ENCODE measurements around the gene TTL.
"Not testable (repeated sequence)": the region's sequence is repeated elsewhere in the genome, so short reads cannot be mapped to it uniquely, and the experiment has no call there.

Gene TTL

GRCh38 chr2:112481528-112482233 is at the start of gene TTL:
Gene TTL, plus strand, starts transcription at chr2:112482156. Its CDS starts 189 bp downstream, at chr2:112482345.
- in situ Hi-C loops (cut with MboI; ENCODE audit: low sequenced_read_pairs) = no loop called here

DNA sequence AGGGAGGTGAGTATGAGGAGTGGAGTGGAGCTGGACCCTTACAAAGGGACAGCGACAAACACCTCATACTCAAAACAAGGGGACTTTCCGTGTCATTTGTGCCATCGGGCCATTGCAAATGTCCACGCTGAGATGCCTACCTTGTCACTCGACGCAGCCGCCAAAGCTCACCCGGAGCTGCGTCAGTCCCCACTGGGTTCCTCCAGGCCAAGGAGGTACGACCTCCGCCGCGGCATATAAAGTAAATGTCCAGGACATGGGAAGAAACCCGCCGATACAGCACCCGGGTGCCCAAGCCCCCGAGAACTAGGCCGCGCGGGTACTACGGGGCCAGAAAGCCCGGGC is 49.6 kb upstream of the TTL start:
- in situ Hi-C loops (cut with MboI; ENCODE audit: low sequenced_read_pairs) = not testable (repeated sequence)

- in situ Hi-C loops (cut with MboI; ENCODE audit: low sequenced_read_pairs) = not testable (repeated sequence)
Observed at GRCh38 chr2:112432735-112433479, 49.0 kb upstream of the TTL start.

DNA sequence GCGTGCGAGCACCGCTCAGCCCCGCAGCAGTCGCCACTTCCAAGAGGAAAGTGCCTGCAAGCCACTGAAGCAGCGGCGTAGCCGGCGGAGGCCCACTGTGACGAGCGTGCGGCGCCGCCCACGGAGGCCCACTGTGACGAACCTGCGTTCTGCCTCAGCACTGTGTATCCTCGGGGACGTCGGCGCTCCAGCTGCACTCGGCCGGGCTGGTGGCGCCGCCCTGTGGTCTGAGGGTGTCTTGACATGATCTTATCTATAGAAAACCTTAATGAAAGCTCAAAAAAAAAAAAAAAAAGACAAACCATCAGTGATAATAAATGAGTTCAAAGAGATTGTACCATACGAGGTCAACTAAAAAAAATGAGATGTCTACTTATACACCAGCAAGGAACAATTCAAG is 48.5 kb upstream of the TTL start, which contains the start of gene RGPD8:
Gene RGPD8 (minus strand): TSS at position 166 of the 400 bp plus-strand sequence. CDS start 192 bp downstream, outside the sequence.
- in situ Hi-C loops (cut with MboI; ENCODE audit: low sequenced_read_pairs) = not testable (repeated sequence)

GRCh38 chr2:112433932-112434730 is 47.8 kb upstream of the TTL start:
- in situ Hi-C loops (cut with MboI; ENCODE audit: low sequenced_read_pairs) = no loop called here

DNA sequence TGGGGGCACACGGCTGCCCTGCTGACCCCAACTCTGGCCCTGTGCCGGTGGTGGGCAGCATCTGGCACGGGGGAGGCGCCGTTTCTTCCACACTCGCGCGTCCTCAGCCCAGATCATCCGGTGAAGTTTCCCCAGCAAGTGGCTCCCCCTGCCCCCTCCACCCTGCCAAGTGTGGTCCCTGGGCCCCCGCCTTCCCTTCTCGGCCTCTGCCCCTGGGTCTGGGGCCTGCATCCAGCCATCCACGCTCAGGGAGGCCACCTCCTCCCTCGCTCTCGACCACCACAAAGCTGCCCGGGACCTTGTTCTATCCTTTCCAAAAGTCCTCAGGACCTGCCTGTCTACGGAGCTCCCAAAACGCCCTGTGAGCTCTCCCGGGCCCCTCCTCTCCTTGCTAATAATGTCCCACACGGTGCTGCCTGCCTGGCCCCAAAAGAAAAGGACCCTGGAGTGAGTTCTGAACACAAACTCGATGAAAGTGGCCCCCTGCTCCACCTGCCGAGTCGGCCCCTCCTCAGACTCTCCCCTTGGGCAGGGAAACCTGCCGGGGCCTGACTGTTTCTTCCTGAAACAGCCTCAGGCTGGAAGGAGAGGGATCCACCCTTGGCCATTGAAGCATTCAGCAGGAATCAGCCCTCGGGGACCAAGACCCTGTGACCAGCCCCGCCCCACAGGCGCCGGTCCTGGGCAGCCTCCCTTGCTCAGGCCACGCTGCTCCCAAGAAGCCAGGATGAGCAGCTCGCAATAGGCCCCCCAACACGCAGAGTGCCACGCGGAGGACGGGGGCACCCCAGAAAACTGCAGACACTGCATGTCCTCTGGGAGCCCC is 46.9 kb upstream of the TTL start:
- in situ Hi-C loops (cut with MboI; ENCODE audit: low sequenced_read_pairs) = not testable (repeated sequence)

DNA sequence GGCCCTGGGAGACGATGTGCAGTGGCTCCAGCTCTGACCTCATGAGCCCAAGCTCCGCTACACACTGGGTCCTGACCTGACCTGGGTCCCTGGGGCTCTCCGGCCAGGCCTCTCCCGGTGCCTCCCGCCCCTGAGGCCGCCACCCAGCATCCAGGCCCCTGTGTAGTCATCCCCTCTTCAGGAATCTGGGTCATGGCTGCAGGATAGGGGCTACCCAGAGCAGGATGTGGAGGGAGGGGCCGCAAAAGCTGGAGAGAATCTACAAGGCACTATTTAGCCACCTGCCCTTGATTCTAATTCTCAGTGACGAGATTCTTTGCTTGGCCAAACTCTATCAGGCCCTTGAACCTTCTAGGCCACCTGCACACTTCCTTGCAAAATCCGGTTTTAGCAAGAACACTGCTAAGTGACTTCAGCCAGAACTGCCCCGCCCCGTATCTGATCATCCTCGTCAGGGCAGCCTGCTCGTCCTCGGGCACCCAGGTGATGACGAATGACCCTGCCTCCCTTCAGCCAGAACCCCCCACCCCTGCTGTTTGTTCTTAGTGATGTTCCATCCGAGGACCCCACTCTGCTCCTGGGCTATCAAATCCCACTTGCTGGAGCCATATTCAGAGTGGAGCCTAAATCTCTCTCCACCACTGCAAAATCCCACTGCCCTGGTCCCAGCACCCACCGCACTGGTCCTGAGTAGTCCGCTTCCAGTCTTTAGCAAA is 46.1 kb upstream of the TTL start:
- in situ Hi-C loops (cut with MboI; ENCODE audit: low sequenced_read_pairs) = not testable (repeated sequence)

DNA sequence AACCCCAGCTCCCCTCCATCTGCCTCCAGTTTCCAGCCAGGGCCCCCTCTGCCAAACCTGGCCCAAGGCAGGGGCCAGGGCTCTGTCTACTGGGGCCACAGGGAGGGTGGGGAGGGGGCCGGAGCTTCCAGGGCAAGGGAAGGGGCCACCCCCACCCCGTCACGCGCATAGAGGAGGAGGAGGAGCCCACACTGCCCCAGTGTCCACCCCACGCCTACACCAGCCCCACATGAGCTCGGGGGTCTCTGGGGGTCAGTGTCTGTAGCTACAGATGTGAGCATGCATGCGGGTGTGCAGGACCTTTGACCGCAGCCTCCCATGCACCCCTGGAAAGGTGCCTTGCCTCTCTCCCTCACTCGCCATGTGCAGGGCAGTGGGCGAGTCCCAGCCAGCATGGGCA is 45.0 kb upstream of the TTL start:
- in situ Hi-C loops (cut with MboI; ENCODE audit: low sequenced_read_pairs) = not testable (repeated sequence)

- in situ Hi-C loops (cut with MboI; ENCODE audit: low sequenced_read_pairs) = not testable (repeated sequence)
Observed at GRCh38 chr2:112437405-112437831, 44.5 kb upstream of the TTL start.

- in situ Hi-C loops (cut with MboI; ENCODE audit: low sequenced_read_pairs) = not testable (repeated sequence)
Observed at GRCh38 chr2:112438603-112439261, 43.2 kb upstream of the TTL start.

GRCh38 chr2:112444256-112444655 is 37.7 kb upstream of the TTL start:
- in situ Hi-C loops (cut with MboI; ENCODE audit: low sequenced_read_pairs) = not testable (repeated sequence)

- in situ Hi-C loops (cut with MboI; ENCODE audit: low sequenced_read_pairs) = no loop called here
Observed at GRCh38 chr2:112449854-112450253, 32.1 kb upstream of the TTL start.

GRCh38 chr2:112451317-112451716 is 30.6 kb upstream of the TTL start:
- in situ Hi-C loops (cut with MboI; ENCODE audit: low sequenced_read_pairs) = no loop called here

DNA sequence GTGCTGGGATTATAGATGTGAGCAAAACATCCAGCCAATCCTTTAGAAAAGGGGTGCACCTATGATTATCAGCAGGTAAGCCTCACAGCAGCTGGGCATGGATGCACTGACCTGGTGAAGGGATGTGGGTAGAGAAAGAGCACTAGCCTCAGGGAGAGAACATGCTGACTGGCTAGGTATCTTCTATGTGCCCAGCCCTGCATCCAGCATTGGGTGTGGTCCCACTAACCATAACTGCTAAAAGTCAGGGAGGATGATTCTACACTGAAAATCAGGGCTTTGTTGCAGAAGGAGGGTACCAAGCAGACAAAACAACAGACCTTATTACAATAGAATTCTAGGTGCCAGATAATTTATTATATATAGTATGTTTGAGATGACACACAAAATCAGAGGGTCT is 27.4 kb upstream of the TTL start:
- in situ Hi-C loops (cut with MboI; ENCODE audit: low sequenced_read_pairs) = no loop called here

GRCh38 chr2:112459372-112459771 is 22.6 kb upstream of the TTL start:
- in situ Hi-C loops (cut with MboI; ENCODE audit: low sequenced_read_pairs) = no loop called here

DNA sequence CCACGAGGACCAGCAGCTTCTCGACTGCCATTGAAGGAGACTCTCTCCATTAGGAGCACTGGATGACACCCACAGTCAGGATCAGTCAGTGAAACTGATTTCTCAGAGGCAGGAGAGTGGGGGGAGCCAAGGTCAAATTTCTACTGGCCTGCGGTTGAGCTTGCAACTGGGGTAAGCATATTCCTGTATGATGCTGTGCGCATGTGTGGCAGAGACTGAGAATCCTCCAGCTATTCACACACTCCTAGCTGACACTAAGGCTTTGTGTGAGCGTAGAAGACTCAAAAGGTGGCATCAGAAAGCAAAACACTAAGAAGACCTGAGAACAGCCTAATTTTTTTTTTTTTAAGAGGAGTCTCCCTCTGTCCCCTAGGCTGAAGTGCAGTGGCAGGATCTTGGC is 19.8 kb upstream of the TTL start:
- in situ Hi-C loops (cut with MboI; ENCODE audit: low sequenced_read_pairs) = no loop called here

DNA sequence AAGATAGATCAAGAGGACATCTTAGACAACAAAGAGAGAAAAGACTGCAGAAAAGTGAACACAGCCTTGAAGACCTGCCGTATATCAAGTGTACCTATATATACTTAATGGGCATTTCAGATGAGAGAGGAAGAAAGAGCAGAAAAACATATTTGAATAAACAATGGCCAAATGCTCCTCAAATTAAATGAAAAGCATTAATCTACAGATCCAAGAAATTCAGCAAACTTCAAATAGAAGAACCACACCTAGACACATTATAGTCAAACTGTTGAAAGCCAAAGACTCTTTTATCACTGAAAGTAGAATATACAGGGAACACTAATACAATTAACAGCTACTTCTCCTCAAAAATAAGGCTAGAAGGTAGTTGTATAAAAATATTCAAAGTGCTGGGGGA is 18.7 kb upstream of the TTL start:
- in situ Hi-C loops (cut with MboI; ENCODE audit: low sequenced_read_pairs) = no loop called here

DNA sequence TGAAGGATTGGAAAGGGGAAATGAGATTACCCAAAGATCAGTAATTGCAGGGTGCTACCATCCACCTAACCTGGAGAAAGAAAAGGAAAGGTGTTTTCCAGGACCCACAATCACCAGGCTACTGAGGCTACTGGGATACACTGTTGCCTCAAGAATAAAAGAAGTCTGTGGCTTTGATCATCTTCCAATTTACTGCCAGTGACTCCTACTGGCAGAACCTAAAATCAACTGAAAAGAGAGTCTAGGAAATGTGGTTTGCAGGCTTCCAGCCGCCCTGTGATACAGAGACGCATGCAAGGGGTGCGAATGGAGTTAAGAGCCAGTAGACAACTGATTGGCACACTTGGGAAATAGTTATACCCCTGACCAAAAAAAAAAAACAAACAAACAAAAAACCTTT is 16.6 kb upstream of the TTL start:
- in situ Hi-C loops (cut with MboI; ENCODE audit: low sequenced_read_pairs) = no loop called here

DNA sequence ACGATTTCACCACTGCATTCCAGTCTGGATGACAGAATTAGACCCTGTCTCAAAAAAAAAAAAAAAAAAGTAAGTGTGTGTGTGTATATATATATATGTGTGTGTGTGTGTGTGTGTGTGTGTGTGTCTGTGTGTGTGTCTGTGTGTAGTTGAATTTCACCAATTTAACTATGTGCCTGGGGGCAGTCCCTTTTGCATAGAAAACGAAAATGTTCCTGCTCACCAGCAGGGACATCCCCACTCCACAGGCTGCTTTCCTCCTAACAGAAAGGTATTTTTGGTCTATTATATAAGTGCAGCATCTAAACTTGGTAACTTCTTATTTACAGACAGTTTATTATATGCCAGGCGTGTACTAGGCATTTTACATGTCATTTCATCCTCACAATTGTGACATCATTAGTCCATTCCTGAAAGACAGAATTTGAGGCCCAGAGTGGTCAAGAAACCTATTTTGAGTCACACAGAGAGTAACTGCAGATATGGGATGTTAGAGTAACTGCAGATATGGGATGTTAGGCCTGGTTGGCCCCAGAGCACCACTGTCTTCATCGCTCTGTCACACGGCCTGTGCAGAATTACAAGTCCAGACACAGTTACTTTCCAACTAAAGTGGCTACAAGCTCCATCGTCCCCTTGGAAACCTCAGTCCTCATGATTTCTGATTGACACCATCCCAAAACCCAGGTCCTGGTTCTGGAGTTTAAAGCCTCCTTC is 9.3 kb upstream of the TTL start:
- in situ Hi-C loops (cut with MboI; ENCODE audit: low sequenced_read_pairs) = no loop called here
